NCI-H2029 treated with DMSO at 0.1 percent for 48 hours (cell line): ENCODE results near the gene EPB41L4B.
"Not testable (repeated sequence)": the region's sequence is repeated elsewhere in the genome, so short reads cannot be mapped to it uniquely, and the experiment has no call there.

Experiments used
- DNase-seq: peaks from one replicate; lab custom pipeline; 2025; lab: John Stamatoyannopoulos, UW

The EPB41L4B gene

GRCh38 chr9:109162677-109163076 lies 158.2 kb downstream of the EPB41L4B start:
- DNase-seq, result no peak

DNA sequence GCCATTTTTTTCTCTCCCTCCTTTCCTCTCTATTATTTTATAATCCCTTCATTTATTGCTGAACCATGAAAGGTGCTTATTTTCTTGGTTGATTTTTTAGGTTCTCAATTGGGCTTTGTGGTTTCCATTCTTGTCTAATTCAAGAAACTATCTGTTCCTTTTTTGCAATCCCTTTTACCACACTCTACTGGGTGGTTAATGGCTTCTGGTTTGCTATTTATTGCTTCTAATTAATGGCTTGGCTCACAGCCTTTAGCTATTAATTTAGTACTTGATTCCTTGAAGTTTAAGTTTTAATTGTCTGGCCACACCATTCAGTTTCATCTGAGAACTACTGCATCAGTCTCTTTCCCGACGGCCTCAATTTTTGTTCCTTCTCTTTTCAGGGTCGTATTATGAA lies 159.4 kb downstream of the EPB41L4B start:
- no peak for DNase-seq

GRCh38 chr9:109159583-109159982 lies 161.3 kb downstream of the EPB41L4B start:
- no peak for DNase-seq

DNA sequence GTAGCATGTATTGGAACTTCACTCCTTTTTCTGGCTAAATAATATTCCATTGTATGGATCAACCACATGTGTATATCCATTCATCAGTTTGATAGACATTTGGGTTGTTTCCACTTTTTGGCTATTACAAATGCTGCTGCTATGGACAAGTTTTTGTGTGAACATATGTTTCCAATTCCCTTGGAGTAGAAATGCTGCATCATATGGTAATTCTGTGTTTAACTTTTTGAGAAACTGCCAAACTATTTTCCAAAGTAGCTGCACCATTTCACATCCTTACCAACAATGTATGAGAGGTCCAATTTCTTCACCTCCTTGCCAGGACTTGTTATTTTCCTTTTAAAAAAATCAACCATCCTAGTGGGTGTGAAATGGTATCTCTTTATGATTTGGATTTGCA lies 162.2 kb downstream of the EPB41L4B start:
- no peak for DNase-seq

GRCh38 chr9:109156708-109157107 lies 164.2 kb downstream of the EPB41L4B start:
- no peak for DNase-seq

- no peak for DNase-seq
Observed at GRCh38 chr9:109150925-109151545, 169.8 kb downstream of the EPB41L4B start.

GRCh38 chr9:109149722-109150121 lies 171.1 kb downstream of the EPB41L4B start:
- DNase-seq, result no peak

DNA sequence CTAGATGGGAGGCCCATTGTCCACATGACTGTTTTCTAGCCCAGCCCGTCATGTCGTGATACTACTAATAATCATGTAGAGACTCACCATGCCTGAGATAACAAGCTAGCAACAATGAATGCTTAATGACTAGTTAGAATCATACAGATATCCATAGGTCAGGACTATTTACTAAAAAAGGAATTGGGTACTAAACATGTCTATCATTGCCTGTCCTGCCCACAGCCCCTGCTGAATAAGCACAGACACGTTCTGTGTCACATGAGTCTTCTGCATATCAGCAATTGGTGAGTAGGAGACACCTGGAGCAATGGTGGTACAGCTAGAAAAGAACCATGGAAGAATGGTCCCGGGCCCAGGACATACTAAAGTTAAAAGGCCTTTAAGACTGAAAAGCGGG lies 171.8 kb downstream of the EPB41L4B start:
- no peak for DNase-seq

DNA sequence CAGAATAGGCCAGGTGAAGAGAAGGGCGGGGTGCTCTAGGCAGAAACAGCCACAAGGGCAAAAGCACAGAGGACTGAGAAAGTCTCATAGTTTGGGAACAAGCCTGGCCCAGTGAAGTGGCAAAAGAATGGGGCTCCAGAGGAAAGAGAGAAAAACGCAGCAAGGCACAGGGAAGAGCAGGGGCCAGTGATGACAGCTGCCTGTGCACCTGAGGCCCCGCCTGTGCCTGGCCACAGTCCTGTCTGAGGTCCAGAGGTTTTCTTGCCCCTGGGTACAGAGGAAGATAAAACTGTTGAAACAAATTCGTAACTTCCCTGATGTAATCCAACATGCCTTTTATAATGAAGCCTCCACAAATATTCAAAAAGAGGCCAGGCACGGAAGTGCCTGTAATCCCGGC lies 175.8 kb downstream of the EPB41L4B start:
- DNase-seq, result no peak

GRCh38 chr9:109143881-109144562 lies 176.8 kb downstream of the EPB41L4B start:
- no peak for DNase-seq

- no peak for DNase-seq
Observed at GRCh38 chr9:109141375-109141774, 179.5 kb downstream of the EPB41L4B start.

GRCh38 chr9:109139851-109140250 lies 181.0 kb downstream of the EPB41L4B start:
- no peak for DNase-seq

DNA sequence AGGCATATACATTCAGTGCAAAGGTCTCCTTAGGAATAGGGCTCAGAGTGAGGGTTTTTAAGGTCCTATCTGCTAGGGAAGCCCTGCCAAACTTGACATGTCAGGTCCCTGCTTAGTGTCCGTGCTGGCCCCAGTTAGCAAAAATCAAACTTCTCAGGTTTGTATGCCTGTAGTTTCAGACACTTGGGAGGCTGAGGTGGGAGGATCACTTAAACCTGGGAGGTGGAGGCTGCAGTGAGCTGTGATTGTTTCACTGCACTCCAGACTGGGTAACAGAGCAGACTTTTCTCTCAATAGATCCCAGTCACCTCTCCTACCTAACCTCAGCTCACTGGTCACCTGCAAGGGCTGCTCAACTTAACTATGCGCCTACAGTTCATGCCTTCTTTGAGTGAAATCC lies 182.4 kb downstream of the EPB41L4B start:
- DNase-seq, result no peak

- DNase-seq, result no peak
Observed at GRCh38 chr9:109134167-109134578, 186.7 kb downstream of the EPB41L4B start.

DNA sequence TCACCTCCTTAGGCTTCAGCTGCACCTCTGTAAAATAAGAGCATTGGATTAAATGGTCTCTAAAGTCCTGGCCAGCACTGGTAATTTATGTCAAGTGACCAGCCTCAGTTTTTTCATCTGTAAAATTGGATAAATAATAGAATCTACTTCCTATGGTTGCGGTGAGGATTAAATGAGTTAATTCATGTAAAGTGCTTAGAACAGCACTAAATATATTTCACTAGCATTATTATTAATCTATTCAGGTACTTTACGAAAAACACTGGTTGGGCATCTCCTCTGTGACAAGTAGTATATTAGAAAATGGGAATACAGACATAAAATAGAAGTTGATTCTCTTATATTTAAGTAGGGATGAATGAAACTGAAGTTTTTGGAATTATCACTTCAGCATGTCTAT lies 187.3 kb downstream of the EPB41L4B start:
- DNase-seq, result no peak

- DNase-seq, result no peak
Observed at GRCh38 chr9:109132567-109133021, 188.3 kb downstream of the EPB41L4B start.

GRCh38 chr9:109129470-109130197 lies 191.2 kb downstream of the EPB41L4B start:
- no peak for DNase-seq

DNA sequence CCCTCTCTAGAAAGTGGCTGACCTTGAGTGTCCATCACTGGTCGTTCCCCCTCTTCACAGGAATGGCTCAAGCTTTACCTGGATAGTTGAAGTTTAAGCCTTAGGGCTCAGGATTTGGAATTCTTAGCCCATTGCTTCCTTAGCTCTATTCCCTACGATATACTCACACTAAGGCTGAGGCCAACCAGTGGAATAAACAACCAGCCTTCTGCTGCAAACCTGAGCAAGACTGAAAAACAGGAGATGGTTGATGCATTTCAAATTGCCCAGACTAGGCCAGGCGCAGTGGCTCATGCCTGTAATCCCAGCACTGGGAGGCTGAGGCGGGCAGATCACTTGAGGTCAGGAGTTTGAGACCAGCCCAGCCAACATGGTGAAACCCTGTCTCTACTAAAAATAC lies 194.2 kb downstream of the EPB41L4B start:
- DNase-seq, result not testable (repeated sequence)

DNA sequence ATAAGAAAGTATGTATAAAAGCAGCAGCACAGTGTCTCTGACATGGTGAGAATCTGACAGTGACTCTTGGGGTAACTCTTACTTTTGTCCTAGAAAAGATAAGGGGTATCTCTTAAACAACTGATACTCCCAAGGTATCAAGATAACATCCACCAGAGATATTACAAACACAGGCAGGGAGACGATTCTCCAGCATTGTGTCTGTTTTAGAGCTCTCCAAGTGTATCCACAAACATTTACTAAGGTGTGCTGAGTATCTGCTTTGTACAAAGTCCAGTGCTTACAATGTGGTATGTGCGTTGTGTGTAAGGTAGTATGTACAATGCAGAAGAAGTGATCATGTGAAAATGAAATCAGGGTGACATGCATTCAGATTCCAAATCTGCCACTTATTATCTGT lies 196.7 kb downstream of the EPB41L4B start:
- no peak for DNase-seq

DNA sequence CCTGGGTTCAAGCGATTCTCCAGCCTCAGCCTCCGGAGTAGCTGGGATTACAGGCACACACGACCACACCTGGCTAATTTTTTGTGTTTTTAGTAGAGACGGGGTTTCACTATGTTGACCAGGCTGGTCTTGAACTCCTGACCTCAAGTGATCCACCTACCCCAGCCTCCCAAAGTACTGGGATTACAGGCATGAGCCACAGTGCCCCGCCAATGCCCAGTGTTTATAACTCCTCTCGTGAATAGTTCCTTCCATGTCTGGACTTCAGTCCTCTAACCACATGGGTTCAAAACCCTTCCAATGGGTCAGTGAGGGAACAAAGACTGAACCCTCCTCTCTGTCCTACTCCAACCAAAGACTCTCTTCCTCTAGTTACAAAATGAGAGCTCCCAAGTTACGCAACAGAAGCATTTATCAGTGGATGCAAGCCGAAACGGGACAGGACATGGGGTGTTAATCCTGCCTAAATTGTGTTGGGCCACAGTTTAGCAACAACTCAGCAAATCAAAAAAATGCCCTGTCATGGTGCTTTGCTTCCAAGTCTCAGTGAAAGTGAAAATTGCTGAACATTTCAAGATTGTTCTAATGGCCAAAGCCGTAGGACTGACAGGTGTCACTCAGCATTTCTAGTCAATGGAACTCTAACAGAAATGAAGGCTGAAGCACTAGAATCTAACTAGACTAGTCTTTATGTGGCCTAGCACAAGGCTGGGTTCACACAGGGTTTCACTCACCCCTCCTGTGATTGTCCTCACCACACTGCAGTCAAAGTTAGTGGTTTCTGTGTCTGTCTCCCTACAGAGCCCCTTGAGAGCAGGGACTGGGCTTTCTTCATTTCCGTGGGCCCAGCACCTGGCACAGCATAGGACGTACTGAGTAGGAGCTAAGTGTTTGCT lies 197.9 kb downstream of the EPB41L4B start:
- no peak for DNase-seq
